ENCODE data around the gene TFAM.

The TFAM gene

DNA sequence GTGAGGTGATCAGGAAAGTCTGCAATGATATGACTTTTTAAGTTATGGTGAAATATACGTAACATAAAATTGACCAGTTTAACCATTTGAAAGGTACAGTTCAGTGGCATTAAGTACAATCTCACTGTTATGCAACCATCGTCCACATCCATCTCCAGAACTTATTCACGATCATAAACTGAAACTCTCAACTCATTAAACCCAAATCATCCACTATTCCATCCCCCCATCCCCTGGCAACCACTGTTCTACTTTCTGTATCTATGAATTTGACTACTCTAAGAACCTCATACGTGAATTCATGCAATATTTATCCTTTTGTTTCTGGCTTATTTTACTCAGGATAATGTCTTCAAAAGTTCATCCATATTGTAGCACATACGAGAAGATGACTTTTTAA is 48.4 kb downstream of the TFAM start:
- no peak for DNase-seq (ENCODE audit: low spot score)

DNA sequence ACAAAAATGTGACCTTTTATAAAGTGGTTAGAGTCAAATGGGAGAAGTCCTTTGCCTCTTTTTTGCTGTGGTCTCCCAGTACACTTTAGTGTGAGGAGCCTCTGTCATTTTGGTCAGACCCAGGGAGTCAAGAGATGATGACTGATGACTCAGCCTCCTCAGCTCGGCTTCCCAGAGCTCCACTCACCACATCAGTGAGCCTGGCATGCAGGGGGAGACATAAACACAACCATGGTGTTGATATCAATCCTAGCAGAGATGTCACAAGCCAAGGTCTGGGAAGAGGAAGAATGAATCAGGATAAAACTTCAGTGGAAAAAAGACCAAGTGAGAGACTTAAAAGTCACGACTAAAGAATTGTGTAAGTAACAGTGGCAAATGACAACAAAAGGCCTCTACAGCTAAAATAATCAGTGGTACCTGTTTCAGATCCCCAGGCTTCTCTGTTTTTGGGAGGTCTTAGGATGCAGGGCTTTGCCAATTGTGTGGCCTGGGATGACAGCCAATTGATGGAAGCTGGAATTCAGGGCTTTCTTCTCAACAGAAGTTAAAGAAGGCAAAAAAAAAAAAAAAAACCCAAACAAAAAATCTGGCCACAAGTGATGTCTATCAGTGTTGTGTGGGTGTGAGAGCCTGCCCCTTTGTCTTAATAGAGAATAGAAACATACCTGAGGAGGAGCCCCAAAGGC is 50.2 kb downstream of the TFAM start:
- DNase-seq (ENCODE audit: low spot score): no peak

DNA sequence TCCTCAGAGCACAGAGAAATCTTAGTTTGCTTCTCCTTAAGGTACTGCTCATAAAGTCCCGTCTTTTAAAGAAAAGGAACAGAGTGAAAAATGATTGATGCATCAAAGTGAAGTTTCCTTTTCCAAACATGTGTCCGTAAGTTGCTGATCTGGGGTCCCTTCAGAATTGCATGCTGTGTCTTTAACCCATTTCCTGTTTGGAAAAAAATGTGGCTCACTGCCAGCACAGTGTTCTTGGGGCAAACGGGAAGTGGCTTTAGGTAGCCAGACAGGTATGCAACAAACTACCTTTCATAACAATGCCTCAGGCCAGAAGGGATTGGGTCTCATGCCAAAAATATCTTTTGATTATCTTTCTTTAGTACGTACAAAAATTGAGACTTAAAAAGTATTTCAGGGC is 50.9 kb downstream of the TFAM start:
- DNase-seq (ENCODE audit: low spot score): no peak

DNA sequence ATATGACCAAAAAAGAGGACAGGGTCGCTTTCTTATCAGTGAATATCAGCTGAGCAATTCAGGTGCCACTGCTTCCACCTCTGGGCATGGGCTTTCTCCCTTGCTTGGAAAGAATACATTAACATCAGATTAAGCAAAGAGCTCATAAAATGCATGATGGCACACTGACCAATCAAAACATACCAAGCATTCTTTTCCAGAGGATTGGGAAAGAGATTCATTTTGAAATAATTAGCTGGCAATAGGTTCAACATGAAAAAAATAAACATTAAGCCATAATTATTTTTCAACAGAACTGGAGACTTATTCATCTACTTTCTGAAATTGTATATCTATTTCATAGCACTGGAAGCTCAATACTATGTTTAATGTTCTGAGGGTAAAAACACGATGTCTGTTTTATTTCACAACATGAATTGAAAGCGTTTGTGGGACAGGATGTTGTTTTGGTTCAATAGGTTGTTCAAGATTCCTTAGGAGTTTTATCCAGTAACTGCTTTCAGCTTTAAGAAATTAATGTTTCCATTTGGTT is 53.2 kb downstream of the TFAM start:
- DNase-seq (ENCODE audit: low spot score): no peak

DNA sequence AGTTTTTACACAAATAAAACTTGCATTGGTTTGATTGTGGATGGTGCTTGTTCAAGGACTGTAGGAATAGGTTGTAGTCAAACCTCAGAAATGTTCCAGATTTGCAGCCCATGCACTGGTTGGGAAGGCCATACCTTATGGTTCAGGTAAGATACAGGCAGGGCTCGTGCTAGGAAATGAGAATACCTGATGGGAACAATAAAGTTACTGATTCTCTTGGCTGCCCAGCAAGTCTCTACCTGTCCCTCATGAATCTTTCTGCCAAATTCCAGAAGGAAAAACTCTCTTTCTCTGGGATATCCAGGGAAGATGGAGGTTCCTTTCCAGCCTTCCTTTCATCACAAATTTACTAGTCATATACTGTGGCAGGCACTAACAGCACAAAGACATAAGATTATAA is 53.8 kb downstream of the TFAM start:
- no peak for DNase-seq (ENCODE audit: low spot score)

DNA sequence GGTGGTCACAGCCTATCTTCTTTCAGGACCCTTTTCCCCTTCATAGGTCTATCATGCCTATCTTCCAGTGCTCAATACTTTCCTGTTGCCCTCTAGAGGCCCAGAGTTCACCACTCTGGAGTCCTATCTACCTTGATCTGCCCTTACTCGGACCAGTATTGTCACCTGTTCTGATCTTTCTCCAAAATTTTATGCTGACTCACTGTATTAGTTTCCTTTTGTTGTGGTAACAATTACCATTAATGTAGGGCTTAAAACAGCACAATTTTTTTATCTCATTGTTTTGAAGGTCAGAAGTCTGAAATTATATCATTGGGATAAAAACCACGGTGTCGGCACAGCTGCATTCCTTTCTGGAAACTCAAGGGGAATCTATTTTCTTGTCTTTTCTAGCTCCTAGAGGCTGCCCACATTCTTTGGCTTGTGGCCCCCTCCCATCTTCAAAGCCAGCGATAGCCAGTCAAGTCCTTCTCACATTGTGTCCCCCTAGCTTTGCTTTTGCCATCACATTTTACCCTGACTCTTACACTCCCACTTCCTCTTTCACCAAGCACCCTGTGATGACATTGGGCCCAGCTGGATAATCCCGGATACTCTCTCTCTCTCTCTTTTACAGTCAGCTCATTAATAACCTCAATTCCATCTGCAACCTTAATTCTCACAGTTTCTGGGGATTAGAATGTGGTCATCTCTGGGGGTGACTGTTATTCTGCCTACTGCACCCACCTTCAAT is 54.6 kb downstream of the TFAM start:
- DNase-seq (ENCODE audit: low spot score): no peak

DNA sequence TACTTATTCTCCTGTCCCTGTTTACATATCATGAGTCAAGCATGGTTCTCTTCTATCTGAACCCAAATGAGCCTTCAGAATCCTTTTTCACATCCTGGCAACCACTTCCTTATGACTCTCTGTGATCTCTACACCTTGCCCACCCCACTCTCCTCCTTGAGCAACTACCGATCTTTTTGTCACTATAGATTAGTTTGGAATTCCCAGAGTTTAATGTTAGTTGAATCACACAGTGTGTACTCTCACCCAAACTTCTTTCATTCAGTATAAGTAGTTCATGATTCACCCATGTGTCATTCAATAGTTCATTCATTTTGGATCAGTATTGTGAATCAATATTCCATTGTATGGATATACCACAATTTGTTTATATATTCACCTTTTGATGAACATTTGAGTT is 55.3 kb downstream of the TFAM start:
- no peak for DNase-seq (ENCODE audit: low spot score)

DNA sequence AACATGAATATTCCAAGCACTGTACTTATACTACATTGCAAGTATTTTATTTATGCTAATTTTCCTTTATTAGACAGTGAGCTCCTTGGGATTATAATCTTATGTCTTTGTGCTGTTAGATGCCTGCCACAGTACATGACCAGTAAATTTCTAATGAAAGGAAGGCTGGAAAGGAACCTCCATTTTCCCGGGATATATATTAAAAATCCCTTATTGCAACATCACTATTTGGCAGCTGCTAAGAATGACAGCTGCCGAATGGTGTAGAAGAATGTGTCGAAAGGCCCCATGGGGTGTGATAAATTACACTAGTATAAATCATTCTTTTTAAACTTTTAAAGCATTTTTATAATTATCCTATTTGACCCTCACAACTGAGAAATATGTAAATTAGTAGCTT is 59.1 kb downstream of the TFAM start:
- no peak for DNase-seq (ENCODE audit: low spot score)

DNA sequence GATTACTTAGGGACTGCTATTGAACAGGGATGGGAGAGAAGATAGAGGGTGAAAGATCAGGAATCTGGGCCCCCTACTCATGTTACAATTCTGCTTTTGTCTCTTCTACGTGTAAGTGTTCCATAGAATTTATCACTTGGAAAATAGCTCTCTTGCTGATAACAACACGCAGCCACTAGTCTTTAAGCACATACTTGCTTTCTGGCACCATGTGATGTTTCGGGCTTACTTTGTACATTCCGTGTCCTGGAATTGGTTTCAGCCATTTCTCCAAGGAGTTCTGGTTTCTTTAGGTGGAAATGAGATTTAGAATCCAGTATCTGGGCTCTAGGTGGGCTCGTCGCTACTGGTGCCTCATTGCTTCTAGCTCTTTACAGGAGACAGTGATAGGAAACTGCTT is 59.7 kb downstream of the TFAM start:
- no peak for DNase-seq (ENCODE audit: low spot score)

DNA sequence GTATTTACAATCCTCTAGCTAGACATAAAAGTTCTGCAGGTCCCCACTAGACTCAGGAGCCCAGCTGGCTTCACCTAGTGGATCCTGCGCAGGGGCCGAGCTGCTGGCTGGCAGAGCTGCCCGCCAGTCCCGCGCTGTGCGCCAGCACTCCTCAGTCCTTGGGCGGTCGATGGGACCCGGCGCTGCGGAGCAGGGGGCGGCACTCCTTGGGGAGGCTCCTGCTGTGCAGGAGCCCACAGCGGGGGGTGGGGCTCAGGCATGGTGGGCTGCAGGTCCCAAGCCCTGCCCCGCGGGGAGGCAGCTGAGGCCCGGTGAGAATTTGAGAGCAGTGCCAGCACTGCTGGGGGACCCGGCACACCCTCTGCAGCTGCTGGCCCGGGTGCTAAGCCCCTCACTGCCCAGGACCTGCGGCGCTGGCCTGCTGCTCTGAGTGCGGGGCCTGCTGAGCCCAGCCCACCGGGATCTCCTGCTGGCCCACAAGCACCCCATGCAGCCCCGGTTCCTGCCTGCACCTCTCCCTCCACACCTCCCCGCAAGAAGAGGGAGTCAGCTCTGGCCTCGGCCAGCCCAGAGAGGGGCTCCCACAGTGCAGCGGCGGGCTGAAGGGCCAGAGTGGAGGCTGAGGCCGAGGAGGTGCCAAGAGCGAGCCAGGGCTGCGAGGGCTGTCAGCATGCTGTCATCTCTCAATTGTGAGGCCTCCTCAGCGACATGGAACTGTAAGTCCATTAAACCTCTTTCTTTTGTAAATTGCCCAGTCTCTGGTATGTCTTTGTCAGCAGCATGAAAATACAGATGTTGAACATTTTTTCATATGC is 63.1 kb downstream of the TFAM start:
- DNase-seq (ENCODE audit: low spot score): no peak

All from germinal center (tissue), 1 donor.